ENCODE data around the gene ALK.

Gene ALK

DNA sequence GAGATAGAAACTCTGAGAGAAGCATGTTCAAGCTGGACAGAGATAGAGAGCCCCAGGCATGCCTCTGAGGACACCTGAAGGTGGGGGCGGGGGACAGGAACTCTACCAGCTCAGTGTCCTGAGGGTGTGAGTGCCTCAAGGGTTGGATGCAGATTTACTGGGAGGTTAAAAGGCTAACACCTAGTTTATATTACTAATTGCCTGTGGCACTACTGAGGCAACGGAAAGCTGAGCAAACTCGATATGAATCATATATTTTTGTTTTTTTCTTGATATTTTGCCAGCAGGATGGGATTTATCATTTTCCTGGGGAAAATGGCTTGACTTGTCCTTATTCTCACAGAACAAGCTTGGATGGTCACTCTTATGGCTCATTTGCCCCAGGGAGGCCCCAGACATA lies 319.5 kb downstream of the ALK start:
- no peak for DNase-seq (ENCODE audit: low read depth)
- H3K4me3 ChIP-seq (ENCODE audit: low read depth, low read length), result no peak overlapping the region

GRCh38 chr2:29601321-29601720 lies 320.1 kb downstream of the ALK start:
- no peak overlapping the region for H3K4me3 ChIP-seq (ENCODE audit: low read depth, low read length)
- DNase-seq (ENCODE audit: low read depth), result no peak

GRCh38 chr2:29599946-29600345 lies 321.4 kb downstream of the ALK start:
- DNase-seq (ENCODE audit: low read depth), result no peak
- no peak overlapping the region for H3K4me3 ChIP-seq (ENCODE audit: low read depth, low read length)

- no peak overlapping the region for H3K4me3 ChIP-seq (ENCODE audit: low read depth, low read length)
- no peak for DNase-seq (ENCODE audit: low read depth)
Measured at GRCh38 chr2:29598978-29599377, 322.4 kb downstream of the ALK start.

- DNase-seq (ENCODE audit: low read depth), result no peak
Measured at GRCh38 chr2:29597035-29597434, 324.4 kb downstream of the ALK start.

GRCh38 chr2:29596584-29596983 lies 324.8 kb downstream of the ALK start:
- no peak for DNase-seq (ENCODE audit: low read depth)

More at GRCh38 chr2:29597035-29597434, 324.4 kb downstream of the ALK start:
- no peak overlapping the region for H3K4me3 ChIP-seq (ENCODE audit: low read depth, low read length)

GRCh38 chr2:29591600-29591999 lies 329.8 kb downstream of the ALK start:
- H3K4me3 ChIP-seq (ENCODE audit: low read depth, low read length), result no peak overlapping the region
- no peak for DNase-seq (ENCODE audit: low read depth)

More at GRCh38 chr2:29596584-29596983, 324.8 kb downstream of the ALK start:
- no peak overlapping the region for H3K4me3 ChIP-seq (ENCODE audit: low read depth, low read length)

DNA sequence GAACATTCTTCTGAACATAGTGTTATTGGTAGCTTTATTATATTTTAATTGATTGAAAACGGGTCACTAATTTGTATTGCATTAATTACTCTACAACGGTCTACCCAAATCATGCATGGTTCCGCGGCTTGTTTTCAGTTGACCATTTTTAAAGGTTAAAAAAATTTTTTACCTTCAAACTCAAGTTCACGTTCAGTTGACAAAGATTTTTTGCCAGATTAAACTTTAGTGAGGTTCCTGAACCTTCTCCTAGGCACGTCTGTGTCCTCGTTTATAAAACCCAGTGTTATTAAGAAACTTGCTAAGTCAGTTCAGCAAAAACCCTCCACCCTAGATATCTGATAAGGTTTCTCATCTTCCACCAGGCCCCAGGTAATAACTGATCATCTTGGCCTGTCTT lies 331.2 kb downstream of the ALK start:
- no peak for DNase-seq (ENCODE audit: low read depth)
- no peak overlapping the region for H3K4me3 ChIP-seq (ENCODE audit: low read depth, low read length)

- no peak overlapping the region for H3K4me3 ChIP-seq (ENCODE audit: low read depth, low read length)
- DNase-seq (ENCODE audit: low read depth), result no peak
Measured at GRCh38 chr2:29589440-29590103, 331.8 kb downstream of the ALK start.

DNA sequence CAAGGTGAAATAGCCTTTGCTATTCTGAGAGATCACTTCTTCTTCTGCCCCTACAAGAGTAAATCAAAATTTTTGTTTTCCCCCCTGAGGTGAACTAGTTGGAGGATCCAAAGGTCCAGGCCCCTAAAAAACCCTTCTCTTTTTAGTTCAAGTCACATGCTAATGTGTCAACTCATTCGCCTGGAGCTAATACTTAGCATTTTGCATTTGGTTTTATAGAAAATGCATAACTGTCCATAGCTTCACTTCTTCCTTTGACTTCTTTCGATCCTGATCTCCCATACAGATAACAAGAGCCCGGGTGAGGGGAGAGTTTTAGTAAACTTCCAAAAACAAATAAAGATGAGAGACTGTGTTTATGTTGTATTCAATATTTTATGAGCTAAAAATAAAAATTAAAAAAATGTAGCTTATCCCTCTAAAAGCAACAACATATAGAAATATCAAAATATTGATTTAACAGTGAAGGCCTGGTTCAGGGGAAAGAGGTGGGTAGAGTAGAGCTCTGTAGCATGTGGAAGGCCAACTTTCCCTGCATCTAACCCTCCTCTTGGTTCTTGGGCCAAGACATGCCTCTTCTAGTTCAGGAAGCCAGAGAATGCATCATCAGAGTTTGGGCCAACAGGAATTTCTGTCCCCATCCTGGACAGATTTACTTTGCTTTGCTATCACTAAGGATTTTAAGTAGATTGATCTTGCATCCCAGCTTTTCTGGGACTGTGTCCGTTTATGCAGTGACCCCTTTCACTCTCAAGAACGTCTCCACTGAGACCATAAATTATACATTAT lies 333.8 kb downstream of the ALK start:
- H3K4me3 ChIP-seq (ENCODE audit: low read depth, low read length), result no peak overlapping the region
- no peak for DNase-seq (ENCODE audit: low read depth)

DNA sequence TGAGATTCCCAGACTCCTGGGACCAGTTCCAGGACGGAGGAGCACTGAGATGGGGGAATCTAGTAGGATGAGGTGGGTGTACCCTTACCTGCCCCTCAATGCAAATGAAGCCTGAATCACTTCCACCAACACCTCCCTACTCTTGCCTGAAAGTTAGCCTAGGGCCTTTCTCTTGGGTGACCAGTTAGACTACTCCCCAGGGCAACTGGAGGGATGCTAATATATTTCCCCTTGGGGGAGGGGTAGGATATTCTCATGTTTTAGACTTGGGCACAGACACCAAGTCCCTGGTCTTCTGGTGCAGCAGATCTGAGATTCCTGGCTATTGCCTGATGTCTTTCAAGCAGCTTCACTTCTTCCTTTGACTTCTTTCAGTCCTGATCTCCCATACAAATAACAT lies 334.5 kb downstream of the ALK start:
- no peak for DNase-seq (ENCODE audit: low read depth)
- H3K4me3 ChIP-seq (ENCODE audit: low read depth, low read length), result no peak overlapping the region

GRCh38 chr2:29583548-29584156 lies 337.7 kb downstream of the ALK start:
- no peak for DNase-seq (ENCODE audit: low read depth)
- no peak overlapping the region for H3K4me3 ChIP-seq (ENCODE audit: low read depth, low read length)

GRCh38 chr2:29583104-29583503 lies 338.3 kb downstream of the ALK start:
- no peak for DNase-seq (ENCODE audit: low read depth)
- no peak overlapping the region for H3K4me3 ChIP-seq (ENCODE audit: low read depth, low read length)

- no peak overlapping the region for H3K4me3 ChIP-seq (ENCODE audit: low read depth, low read length)
- DNase-seq (ENCODE audit: low read depth), result no peak
Measured at GRCh38 chr2:29582062-29582461, 339.3 kb downstream of the ALK start.

DNA sequence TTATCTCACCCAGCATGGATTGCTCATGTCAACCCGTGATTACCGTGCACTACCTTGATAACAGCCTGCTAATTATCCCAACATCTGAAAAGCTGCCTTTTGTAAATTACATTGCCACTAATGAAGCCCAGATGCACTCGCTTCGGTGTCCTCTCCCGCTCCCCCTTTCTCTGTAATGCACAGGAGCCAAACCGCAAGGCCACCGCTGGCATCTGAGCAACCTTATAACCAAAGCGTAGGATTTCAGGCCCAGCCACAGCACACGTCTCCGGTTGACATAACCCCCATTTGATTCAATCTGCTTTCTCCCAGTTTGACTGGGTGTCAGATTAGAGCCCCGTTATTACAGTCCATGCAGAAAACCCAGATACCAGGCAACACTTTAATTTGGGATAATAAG lies 341.2 kb downstream of the ALK start:
- H3K4me3 ChIP-seq (ENCODE audit: low read depth, low read length), result no peak overlapping the region
- DNase-seq (ENCODE audit: low read depth), result no peak

DNA sequence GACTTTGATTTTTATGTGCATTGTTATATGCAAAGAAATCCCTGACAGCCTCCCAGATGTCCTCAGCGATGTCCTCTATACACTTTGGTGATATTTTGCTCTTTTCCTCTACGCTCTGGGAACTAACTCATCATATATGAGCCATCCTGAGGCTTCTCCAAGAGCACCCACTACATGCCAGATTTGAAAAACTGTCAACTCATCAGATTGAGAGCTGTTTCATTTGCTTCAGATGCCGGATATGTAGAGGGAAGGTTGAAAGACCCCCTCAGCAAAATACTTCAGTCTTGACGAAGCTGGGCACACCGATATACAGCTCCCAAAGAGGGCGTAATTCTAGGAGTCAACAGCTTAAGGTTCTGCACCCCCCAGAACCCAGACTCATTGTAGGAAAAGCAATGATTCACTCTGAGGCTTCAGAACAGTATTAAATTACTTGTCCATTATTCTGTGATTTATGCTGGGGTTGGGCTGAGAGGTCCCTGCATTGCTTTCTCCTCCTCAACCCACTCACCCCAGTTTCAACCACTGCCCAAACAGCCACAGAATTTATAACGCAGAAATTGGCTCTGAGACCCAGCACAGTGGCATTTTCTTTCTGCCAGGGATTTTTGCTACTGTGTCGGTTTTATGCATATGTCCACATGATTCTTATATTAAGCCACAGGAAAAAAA lies 341.8 kb downstream of the ALK start:
- no peak for DNase-seq (ENCODE audit: low read depth)
- H3K4me3 ChIP-seq (ENCODE audit: low read depth, low read length), result no peak overlapping the region

GRCh38 chr2:29578084-29578598 lies 343.2 kb downstream of the ALK start:
- DNase-seq (ENCODE audit: low read depth), result no peak
- H3K4me3 ChIP-seq (ENCODE audit: low read depth, low read length), result no peak overlapping the region

- DNase-seq (ENCODE audit: low read depth), result no peak
- no peak overlapping the region for H3K4me3 ChIP-seq (ENCODE audit: low read depth, low read length)
Measured at GRCh38 chr2:29576231-29576630, 345.2 kb downstream of the ALK start.

GRCh38 chr2:29575370-29575890 lies 346.0 kb downstream of the ALK start:
- no peak overlapping the region for H3K4me3 ChIP-seq (ENCODE audit: low read depth, low read length)
- no peak for DNase-seq (ENCODE audit: low read depth)

DNA sequence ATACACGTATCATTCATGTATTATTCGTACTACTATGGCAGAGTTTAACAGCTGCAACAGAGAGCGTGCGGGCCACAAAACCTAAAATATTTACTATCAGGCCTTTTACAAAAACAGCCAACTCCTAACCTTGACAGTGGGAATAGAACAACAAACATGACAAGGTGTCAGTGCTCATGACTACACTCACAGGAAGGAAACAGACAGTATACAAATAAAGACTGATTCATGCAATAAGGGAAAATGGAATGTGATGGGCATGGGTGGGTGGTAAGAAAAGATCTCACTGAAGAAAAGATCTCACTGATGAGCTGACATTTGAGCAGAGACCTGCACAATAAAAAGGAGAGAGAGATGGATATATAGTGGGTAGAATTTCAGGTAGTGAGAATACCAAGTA lies 347.8 kb downstream of the ALK start:
- DNase-seq (ENCODE audit: low read depth), result no peak

More for the DNA sequence above, 347.8 kb downstream of the ALK start:
- H3K4me3 ChIP-seq (ENCODE audit: low read depth, low read length), result no peak overlapping the region
